GM18502 (cell line): ENCODE data around the gene POLR2B.
"Not testable (repeated sequence)": the region's sequence is repeated elsewhere in the genome, so short reads cannot be mapped to it uniquely, and the experiment has no call there.

Experiments used
- ATAC-seq: cut with Tn5 transposase; IDR thresholded peaks from one replicate; pipeline ENCODE4 v1.9.1; 2021; ENCODE audit warnings: mild to moderate bottlenecking; ENCODE audit not compliant: unreplicated experiment, poor library complexity

Gene POLR2B

GRCh38 chr4:57048590-57049304 is 70.1 kb downstream of the POLR2B start:
- ATAC-seq, result no peak

DNA sequence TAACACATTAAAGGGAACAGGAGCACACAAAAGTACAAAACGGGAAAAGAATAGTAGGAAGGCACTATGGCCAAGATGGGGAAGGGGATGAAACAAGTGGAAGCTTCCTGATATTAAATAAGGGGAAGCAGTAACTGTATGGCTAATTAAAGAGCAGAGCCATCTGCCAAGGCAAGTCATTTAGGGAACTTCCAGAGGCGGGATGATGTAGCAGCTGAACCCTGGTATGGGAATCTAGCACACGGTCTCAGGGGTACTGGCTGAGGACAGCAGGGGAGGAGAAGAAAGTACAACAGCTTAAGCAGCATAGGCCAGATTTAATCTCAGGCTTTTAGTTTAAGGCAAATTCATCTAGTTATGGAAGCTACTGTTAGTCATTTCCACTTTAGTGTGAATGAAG is 72.4 kb downstream of the POLR2B start:
- ATAC-seq, result no peak

- ATAC-seq, result no peak
Observed at GRCh38 chr4:57051524-57051923, 72.8 kb downstream of the POLR2B start.

DNA sequence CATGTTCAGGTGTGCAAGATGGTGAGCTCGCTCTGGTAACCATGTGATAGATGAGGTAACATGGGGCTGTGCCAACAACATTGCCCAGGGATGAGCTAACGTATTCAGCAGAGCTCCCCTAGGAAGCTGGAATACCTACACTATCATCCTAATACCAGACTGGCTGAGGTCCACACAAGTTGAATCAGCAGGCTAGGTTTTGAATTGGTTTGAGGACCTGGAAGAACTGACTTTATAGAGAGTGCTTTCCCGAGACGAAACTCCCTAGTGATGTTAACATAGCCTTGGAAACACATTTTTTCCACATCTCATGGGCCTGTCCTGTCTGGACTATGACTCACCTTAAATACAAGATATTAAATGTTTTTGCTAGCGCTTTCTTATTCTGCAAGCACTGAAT is 74.8 kb downstream of the POLR2B start:
- no peak for ATAC-seq

- ATAC-seq, result no peak
Observed at GRCh38 chr4:57055886-57056285, 77.2 kb downstream of the POLR2B start.

DNA sequence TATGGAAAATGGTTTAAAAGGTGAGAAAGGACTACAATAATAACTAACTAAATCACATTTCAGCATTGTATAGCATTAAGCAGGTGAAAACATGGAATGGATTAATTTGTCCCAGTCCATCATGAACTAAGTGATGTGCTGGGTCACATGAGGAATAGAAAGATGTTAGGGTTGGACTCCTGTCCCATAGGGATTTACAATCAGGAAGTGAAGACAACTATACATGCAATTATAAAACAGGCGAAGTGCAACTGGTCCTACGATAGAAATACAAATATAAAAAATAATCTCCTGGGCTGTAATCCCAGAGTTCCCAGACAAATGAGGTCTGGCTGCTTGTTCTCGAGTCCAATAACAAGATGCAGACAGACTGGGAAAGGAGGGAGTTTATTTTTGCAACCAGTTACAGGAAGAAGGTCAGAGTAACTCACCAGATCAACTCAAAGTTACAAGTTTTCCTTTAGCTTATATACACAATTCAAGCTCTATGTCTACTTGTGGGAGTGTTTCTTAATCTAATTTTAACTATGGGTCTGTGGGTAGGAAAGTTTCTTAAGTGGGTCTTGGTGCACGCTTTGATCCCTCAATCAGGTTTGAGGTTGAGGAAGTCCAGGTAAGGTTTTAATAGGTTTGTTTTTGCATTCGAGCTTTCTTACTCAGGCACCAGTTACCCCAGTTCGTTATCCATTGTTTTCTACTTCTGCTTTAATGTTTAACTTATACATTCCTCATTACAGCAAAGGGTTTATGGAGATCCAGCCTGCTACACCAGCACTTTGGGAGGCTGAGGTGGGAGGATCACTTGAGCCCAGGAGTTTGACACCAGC is 81.4 kb downstream of the POLR2B start:
- ATAC-seq, result no peak

- not testable (repeated sequence) for ATAC-seq
Observed at GRCh38 chr4:57060717-57061067, 82.0 kb downstream of the POLR2B start.

DNA sequence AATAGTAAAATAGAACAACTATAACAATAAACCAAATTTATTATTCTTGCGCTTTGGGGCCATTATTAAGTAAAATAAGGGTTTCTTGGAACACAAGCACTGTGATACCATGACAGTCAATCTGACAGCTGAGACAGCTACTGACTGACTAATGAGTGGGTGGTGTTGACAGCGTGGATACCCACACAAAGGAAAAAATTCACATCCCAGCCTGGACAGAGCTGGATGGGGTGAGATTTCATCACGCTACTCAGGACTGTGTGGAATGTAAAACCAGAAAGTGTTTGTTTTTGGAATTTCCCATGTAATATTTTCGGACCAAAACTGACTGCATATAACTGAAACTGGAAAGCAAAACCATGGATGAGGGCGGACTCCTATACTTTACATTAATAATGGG is 82.7 kb downstream of the POLR2B start:
- no peak for ATAC-seq

DNA sequence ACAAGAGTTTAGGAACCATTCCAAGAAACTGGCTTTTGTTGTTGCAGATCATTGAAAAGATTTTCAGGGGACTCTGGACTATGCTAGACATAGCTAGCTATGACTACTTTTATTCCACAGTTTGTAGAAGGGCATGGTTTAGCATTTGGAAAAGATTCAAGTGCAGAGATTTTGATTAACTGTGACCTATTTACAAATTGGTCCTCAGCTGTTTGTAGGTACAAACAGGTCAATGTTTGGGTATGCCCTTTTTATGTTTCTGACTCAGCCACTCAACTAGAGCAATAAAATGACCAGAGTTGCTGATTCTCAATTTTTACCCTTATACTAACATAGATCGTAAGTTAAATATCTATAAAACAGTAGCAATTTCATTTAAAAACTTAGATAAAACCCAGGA is 84.8 kb downstream of the POLR2B start:
- ATAC-seq, result no peak

DNA sequence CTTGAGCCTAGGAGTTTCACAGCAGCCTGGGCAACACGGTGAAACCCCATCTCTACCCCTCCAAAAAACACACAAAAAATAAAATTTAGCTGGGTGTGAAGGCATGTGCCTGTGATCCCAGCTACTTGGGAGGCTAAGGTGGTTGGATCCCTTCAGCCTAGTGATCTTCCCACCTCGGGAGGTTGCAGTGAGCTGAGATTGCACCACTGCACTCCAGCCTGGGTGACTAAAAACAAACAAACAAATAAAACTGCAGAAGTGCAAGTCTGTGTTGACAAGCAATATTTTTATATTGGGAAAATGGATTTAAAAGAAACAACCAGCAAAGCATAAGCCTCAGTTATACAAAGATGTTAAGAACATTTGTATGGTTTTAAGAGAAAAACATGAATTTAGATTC is 85.4 kb downstream of the POLR2B start:
- ATAC-seq, result no peak

- no peak for ATAC-seq
Observed at GRCh38 chr4:57064811-57065711, 86.4 kb downstream of the POLR2B start.

DNA sequence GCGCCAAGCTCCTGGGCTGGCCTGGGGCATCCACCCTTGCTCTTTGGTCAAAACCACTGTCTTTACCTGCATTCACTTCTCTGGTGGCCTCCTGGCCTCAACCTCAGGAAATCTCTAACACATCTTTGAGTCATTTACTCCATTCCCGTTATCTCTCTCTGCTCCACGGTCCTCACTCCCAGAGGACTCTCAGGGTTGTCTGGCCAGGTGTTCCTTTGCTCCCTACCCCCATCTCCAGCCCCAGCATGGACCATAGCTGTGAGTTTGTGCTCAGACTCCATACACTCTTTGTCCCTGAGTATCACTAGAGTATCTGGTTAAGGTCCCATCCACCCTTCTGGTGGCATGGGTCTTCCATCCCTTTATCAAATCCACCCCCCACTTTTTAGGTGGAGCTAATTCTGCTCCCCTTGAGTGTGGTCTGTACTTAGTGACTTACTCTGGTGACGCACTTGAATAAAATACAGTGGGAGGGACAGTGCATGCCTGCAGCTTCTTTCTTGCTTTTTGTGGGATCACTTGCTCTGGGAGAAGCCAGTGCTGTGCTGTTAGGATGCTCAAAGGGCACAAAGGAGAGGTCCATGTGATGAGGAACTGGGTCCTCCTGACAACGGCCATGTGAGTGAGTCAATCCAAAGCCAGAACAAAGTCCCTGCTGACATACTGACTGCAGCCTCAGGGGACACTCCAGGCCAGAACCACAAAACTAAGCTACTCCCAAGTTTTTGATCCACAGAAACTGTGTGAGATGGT is 87.2 kb downstream of the POLR2B start:
- ATAC-seq, result no peak

- no peak for ATAC-seq
Observed at GRCh38 chr4:57068237-57068981, 89.7 kb downstream of the POLR2B start.

- no peak for ATAC-seq
Observed at GRCh38 chr4:57070461-57070860, 91.8 kb downstream of the POLR2B start.

- no peak for ATAC-seq
Observed at GRCh38 chr4:57071326-57071725, 92.6 kb downstream of the POLR2B start.

GRCh38 chr4:57073559-57073958 is 94.9 kb downstream of the POLR2B start:
- no peak for ATAC-seq

- no peak for ATAC-seq
Observed at GRCh38 chr4:57074744-57075143, 96.0 kb downstream of the POLR2B start.

DNA sequence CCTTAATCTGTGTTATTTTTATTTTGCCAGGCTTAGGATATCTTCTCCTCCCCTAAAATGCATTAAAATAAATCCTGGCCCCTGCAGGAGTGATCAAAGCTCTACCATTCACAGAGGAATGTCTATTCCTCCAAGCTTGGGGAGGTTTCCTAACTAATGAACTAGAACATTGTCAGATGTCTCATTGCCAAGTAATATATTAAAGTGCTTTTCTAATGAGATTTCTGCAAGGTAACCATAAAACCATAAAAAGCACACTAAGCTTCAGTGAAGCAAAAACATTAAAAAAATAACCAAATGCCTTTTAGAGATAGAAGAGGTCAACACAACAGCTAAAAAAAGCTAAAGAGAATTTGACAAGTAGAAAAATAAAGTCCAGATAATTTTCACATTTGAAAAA is 96.7 kb downstream of the POLR2B start:
- ATAC-seq, result no peak

- ATAC-seq, result no peak
Observed at GRCh38 chr4:57076646-57077045, 98.0 kb downstream of the POLR2B start.
